Stimulated activated CD8-positive, alpha-beta memory T cell treated with anti-CD3 and anti-CD28 coated beads, Interleukin-15, amount 100 ng/mL, for 48 hours (primary cell): ENCODE results near the gene MLC1.
"Not testable (repeated sequence)": the region's sequence is repeated elsewhere in the genome, so short reads cannot be mapped to it uniquely, and the experiment has no call there.

Experiments
- DNase-seq, 2 donors: peaks; one replicate each; pipeline ENCODE4 v3.0.0-alpha.2; 2020; ENCODE audit warnings: low read depth in 2 of 2

MLC1 gene

GRCh38 chr22:50102946-50103345 lies 17.7 kb upstream of the MLC1 start:
- DNase-seq, result no peak

GRCh38 chr22:50101870-50102565 lies 16.8 kb upstream of the MLC1 start:
- DNase-seq, result no peak

- DNase-seq, result no peak
Observed at GRCh38 chr22:50098052-50098451, 12.8 kb upstream of the MLC1 start.

GRCh38 chr22:50092342-50092741 lies 7.1 kb upstream of the MLC1 start:
- DNase-seq, result no peak

- DNase-seq, result no peak
Observed at GRCh38 chr22:50091092-50091768, 6.0 kb upstream of the MLC1 start.

- DNase-seq, result no peak
Observed at GRCh38 chr22:50090412-50090714, 5.1 kb upstream of the MLC1 start.

- no peak for DNase-seq
Observed at GRCh38 chr22:50089682-50090411, 4.6 kb upstream of the MLC1 start, which contains the start of gene MOV10L1. Gene MOV10L1 (plus strand): TSS chr22:50090006. CDS start chr22:50090089, 83 bp downstream.

GRCh38 chr22:50089231-50089630 lies 4.0 kb upstream of the MLC1 start:
- no peak for DNase-seq

- DNase-seq, result no peak
Observed at GRCh38 chr22:50088096-50088495, 2.9 kb upstream of the MLC1 start.

GRCh38 chr22:50087646-50088045 lies 2.4 kb upstream of the MLC1 start:
- DNase-seq, result no peak

GRCh38 chr22:50086975-50087374 lies 1.7 kb upstream of the MLC1 start:
- not testable (repeated sequence) for DNase-seq

- DNase-seq, result no peak
Observed at GRCh38 chr22:50086526-50086925, 1.3 kb upstream of the MLC1 start.

- DNase-seq, result no peak
Observed at GRCh38 chr22:50084614-50085021, 608 bp downstream of the MLC1 start.

- no peak for DNase-seq
Observed at GRCh38 chr22:50084080-50084477, 1.1 kb downstream of the MLC1 start.

GRCh38 chr22:50083462-50084079 lies 1.7 kb downstream of the MLC1 start:
- DNase-seq, result no peak

- DNase-seq, result no peak
Observed at GRCh38 chr22:50082961-50083461, 2.2 kb downstream of the MLC1 start.

- no peak for DNase-seq
Observed at GRCh38 chr22:50082197-50082715, 3.0 kb downstream of the MLC1 start.

- DNase-seq, result no peak
Observed at GRCh38 chr22:50081426-50082196, 3.6 kb downstream of the MLC1 start.

- no peak for DNase-seq
Observed at GRCh38 chr22:50080077-50080465, 5.2 kb downstream of the MLC1 start.

GRCh38 chr22:50078761-50079160 lies 6.5 kb downstream of the MLC1 start:
- DNase-seq, result no peak

- no peak for DNase-seq
Observed at GRCh38 chr22:50078246-50078645, 7.0 kb downstream of the MLC1 start.
